Renal cortical epithelial cell (primary cell): ENCODE measurements around the gene MOB1A. TPM values are rescaled to one million over a fixed set of nuclear protein-coding genes. Genes with fewer than 3 reads are reported as not detected.
A peak's percentile ranks its signal among the peaks of the same experiment; 100 is the strongest.
"Not testable (repeated sequence)": the region's sequence is repeated elsewhere in the genome, so short reads cannot be mapped to it uniquely, and the experiment has no call there.

Experiments used
- DNase-seq: peaks from one replicate; pipeline ENCODE4 v3.0.0-alpha.2; 2011; ENCODE audit warnings: low read depth
- total RNA-seq: library from RNA; depleted of rRNA; stranded (reverse); fragments of >200 nt; gene quantifications from 2 replicates; pipeline ENCODE4 v1.2.3, GENCODE V29; 2014

Gene MOB1A
- 147 and 189 TPM in 2 replicates for total RNA-seq

GRCh38 chr2:74178211-74179062 is at the start of gene MOB1A:
MOB1A (minus strand) TSS chr2:74178879; CDS start chr2:74178674, 205 bp downstream.
- DNase-seq: peak; percentile 94

- no peak for DNase-seq
Observed at GRCh38 chr2:74227646-74228045, 49.0 kb upstream of the MOB1A start.

- DNase-seq: peak; percentile 41
Observed at GRCh38 chr2:74226648-74227213, 48.1 kb upstream of the MOB1A start.

- no peak for DNase-seq
Observed at GRCh38 chr2:74225698-74226459, 47.2 kb upstream of the MOB1A start.

- DNase-seq: no peak
Observed at GRCh38 chr2:74223941-74224770, 45.5 kb upstream of the MOB1A start.

- no peak for DNase-seq
Observed at GRCh38 chr2:74222300-74222650, 43.6 kb upstream of the MOB1A start.

- DNase-seq: no peak
Observed at GRCh38 chr2:74221604-74222299, 43.1 kb upstream of the MOB1A start.

- DNase-seq: no peak
Observed at GRCh38 chr2:74221091-74221490, 42.4 kb upstream of the MOB1A start.

- no peak for DNase-seq
Observed at GRCh38 chr2:74219846-74220486, 41.3 kb upstream of the MOB1A start.

- DNase-seq: no peak
Observed at GRCh38 chr2:74216642-74217041, 38.0 kb upstream of the MOB1A start.

GRCh38 chr2:74215771-74216170 is 37.1 kb upstream of the MOB1A start:
- not testable (repeated sequence) for DNase-seq

GRCh38 chr2:74212702-74213410 is 34.2 kb upstream of the MOB1A start:
- DNase-seq: no peak

- peak; percentile 85 for DNase-seq
Observed at GRCh38 chr2:74206180-74206688, 27.6 kb upstream of the MOB1A start.

- DNase-seq: peak; percentile 43
Observed at GRCh38 chr2:74205596-74205995, 26.9 kb upstream of the MOB1A start.

- DNase-seq: no peak
Observed at GRCh38 chr2:74205113-74205512, 26.4 kb upstream of the MOB1A start.

GRCh38 chr2:74204436-74204835 is 25.8 kb upstream of the MOB1A start:
- DNase-seq: no peak

GRCh38 chr2:74201596-74201995 is 22.9 kb upstream of the MOB1A start:
- no peak for DNase-seq

GRCh38 chr2:74201196-74201595 is 22.5 kb upstream of the MOB1A start:
- DNase-seq: no peak

GRCh38 chr2:74199871-74200305 is 21.2 kb upstream of the MOB1A start:
- DNase-seq: peak; percentile 19

GRCh38 chr2:74199275-74199701 is 20.6 kb upstream of the MOB1A start:
- DNase-seq: no peak
